HG03039 (cell line): Measurements from ENCODE around the gene SMURF1.

Experiments used
- ATAC-seq: cut with Tn5 transposase; IDR thresholded peaks from one replicate; pipeline ENCODE4 v1.9.1; 2021; ENCODE audit warnings: mild to moderate bottlenecking, moderate library complexity; ENCODE audit not compliant: unreplicated experiment

The SMURF1 gene

DNA sequence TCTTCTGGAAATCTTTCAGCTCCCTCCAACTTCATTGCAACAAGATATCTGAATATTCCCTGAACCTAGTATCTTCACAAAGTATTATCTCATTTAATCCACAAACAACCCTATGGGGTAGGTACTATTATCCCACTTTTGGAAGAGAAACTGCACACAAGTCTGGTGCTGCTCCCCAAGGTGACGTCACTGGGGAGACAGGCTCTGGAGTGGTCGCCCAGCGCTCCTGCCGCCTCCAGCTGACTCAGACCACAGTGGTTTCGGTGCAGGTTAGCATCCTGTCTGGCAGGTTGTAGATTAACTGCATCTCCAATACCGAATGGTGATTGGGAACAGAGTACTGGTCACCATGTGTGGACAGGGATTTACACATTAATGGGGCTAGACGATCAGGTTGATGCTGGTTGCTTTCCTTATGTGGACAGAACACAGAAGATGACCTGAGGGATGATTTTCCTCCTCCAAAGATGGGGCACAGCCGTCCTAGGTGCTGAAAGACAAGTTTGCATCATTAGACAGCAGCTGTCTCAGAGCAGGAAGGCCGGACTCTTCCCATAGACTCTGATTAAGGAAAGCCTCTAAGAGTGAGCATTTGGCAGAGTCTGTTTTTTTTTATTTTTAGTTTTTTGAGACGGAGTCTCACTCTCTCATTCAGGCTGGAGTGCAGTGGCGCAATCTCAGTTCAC, 137.0 kb downstream of the SMURF1 start:
- ATAC-seq, result no peak

- no peak for ATAC-seq
These were observed 138.1 kb downstream of the SMURF1 start for GRCh38 chr7:99005776-99006175.

- no peak for ATAC-seq
These were observed 139.0 kb downstream of the SMURF1 start for GRCh38 chr7:99004781-99005500.

GRCh38 chr7:99004216-99004615, 139.7 kb downstream of the SMURF1 start:
- no peak for ATAC-seq

DNA sequence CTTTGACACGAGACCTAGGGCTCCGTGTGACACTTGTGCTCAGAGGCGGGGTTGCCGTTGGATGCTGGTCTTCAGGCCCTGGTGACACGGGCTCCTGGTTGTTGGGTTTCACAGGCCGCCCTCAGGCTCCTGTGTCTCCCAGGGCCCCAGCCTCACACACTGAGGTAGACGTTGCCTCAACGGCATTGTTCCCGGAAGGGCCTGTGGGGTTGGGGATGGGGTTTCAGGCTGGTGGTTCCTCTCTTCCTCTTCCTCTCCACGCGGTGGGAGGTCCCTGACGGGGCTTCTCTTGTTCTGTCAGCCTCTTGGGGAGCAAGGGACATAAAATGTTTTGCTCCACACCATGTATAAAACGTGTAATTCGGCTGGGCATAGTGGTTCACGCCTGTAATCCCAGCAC, 140.5 kb downstream of the SMURF1 start:
- no peak for ATAC-seq

DNA sequence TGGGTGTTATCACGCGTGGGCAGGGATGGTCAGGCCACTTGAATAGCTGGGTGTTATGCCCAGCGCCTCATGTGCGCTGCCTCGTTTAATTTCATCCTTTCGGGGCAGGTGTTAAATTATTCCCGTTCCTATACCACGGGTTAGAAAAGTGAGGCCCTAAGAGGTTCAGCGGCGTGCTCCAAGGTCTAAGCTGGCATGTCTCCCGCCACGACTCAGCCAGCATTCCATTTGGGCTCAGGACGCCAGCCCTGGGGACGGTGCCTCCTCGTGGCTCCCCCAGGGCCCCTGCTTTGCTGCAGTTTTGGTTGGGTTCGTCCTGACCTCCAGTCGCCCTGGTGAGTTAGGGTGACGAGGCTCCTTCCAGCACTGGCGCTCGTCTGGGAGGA, 141.1 kb downstream of the SMURF1 start:
- no peak for ATAC-seq

DNA sequence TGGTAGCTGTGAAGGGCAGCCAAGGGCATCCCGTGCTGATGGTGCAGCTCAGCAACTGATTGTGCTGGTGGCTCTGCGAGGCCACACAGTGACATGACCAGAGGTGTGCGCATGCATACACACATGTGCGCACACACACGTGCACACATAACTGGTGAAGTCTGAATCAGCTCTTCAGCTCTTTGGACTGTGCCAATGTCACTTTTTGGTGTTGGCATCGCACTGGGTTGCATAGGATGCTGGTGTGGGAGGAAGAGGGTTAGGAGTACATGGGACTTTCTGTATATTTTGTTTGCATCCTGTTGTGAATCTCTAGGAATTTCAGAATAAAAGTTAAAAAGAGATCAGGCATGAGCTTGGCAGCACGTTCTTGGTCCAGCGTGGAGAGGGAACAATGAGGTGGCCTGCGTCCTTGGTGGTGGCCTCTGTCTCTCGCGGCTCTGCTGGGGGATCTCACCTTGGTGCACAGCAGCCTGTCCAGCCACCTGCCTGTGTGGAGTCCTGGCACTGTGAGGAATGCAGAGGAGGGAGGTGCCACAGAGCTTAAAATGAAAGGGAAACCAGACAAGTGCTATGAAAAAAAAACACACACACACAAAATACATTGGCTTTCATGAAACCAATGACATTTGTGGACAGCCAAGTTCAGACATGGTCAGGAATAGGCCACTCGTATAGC, 141.6 kb downstream of the SMURF1 start:
- no peak for ATAC-seq

DNA sequence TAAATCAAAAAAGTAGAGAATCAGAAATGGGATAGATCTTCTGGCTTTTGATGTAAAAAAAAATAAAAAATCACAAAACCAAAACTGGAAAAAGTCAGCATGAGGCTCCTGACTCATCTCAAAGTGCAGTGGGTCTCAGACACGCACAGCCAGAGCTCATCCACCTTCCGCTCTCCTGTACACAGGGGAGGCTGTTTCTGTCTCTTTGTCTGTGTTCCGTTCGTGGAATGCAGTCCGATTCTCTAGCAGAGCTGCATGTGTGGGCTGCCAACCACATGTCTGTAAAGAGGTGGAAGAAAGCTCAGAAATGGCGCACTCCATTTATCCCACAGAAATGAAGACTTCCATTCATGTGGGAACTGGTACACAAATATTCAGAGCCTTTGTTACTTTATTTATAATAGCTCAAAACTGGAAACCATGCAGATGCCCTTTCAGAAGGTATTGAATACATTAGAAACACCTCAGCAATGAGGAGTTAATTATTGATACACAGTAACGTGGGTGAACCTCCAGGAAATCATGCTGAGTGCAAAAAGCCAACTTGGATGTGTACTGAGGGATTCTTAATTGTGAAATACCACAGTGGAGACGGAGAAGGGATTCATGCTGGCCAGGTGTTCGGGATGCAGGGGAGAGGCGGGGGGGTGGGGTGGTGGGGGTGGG, 142.3 kb downstream of the SMURF1 start:
- ATAC-seq, result no peak

- no peak for ATAC-seq
These were observed 142.9 kb downstream of the SMURF1 start for GRCh38 chr7:99000904-99001465.

DNA sequence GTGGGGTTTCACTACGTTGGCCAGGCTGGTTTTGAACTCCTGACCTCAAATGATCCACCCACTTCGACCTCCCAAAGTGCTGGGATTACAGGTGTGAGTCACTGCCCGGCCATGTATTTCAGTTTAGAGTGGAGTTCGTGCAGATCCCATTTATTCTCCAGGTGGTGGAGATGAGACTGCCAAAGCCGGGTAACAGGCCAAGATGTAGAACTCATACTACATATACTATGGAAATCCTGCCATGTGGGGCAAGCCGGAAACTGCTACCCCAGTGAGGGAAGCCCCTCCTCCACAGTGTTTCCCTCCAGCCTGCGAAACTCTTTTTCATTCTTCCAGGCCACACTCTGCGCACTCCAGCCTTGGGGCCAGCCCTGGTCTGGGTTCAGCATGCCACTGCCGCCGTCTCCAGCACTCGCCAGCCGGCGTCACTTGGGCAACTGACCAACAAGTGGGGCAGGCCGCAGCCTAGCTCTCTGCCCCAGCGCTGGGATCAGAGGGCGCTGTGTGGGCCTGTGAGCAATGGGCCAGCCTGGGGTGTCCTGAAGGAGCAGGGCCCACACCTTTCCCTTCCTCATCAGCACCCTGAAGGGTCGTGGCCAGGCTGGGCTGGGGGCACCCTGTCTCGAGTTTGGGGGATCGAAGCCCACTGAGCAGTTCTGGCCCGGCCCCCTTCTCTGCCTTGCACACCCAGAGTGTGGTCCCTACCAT, 143.6 kb downstream of the SMURF1 start:
- ATAC-seq, result no peak

- no peak for ATAC-seq
These were observed 144.8 kb downstream of the SMURF1 start for GRCh38 chr7:98998821-98999725.

DNA sequence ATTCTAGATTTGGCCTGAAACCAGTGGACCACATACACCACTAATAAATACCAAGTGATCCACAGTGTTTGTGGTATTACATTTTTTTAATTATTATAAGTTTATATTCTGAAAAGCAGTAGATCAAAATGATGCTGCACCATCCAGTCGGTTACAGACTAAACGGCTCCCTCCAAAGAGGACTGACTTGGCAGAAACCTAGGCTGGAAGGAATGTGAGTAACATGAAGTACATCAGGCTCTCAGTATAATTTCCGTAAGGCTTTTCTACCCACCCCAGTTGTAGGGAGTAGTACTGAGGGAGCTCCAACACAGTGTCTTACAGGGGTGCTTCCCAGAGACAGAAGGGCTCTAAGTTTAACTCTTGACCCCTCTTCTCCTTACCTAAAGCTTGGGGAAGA, 146.1 kb downstream of the SMURF1 start:
- no peak for ATAC-seq

GRCh38 chr7:98996150-98996552, 147.8 kb downstream of the SMURF1 start:
- no peak for ATAC-seq

- ATAC-seq, result no peak
These were observed 148.3 kb downstream of the SMURF1 start for GRCh38 chr7:98995523-98996149.

DNA sequence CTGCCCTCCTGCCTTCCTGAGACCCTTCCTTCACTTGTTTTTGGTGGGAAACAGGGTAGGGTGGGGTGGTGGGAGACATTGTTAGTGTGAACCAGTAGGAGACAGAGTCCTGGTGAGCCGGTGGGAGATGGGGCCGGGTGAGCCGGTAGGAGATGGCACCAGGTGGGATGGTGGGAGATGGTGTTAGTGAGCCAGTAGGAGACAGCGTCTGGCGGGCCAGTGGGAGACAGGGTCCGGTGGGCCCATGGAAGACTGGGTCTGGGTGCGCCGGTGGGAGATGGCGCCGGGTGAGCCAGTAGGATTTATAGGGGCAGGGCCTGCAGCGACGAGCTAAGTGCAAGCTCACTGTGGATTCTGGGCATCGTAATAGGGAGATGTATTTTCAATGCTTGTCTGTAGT, 148.8 kb downstream of the SMURF1 start:
- ATAC-seq, result no peak

- ATAC-seq, result no peak
These were observed 149.6 kb downstream of the SMURF1 start for GRCh38 chr7:98994046-98994944.

- ATAC-seq, result no peak
These were observed 150.6 kb downstream of the SMURF1 start for GRCh38 chr7:98993024-98993897.
